ENCODE data around the gene ZBTB38. TPM values are rescaled to one million over a fixed set of nuclear protein-coding genes. Genes with fewer than 3 reads are reported as not detected.
A peak's percentile ranks its signal among the peaks of the same experiment; 100 is the strongest.

Gene ZBTB38
- total and polyA plus RNA-seq, 2 of the 13 experiments (the other 11 are each of a cell fraction or from before 2014, with no cell fraction given): 26.8 to 51.7 TPM

- TF ChIP-seq HMGXB4 (CRISPR knock-in tag; IDR thresholded peaks at IDR 0.05; ENCODE audit: borderline replicate concordance in 1 of 2, low read depth in 1 of 2): no peak
- no peak for TF ChIP-seq RARG (CRISPR knock-in tag; IDR thresholded peaks at IDR 0.05; ENCODE audit: low read depth)
- no peak for TF ChIP-seq ZNF619 (CRISPR knock-in tag; IDR thresholded peaks at IDR 0.05)
- no peak for TF ChIP-seq POLR2AphosphoS2 (IDR thresholded peaks at IDR 0.05; ENCODE audit: low read depth, low read length)
- TF ChIP-seq TCF7 (IDR thresholded peaks at IDR 0.05; ENCODE audit: low read depth): peak; percentile 87
- no peak for TF ChIP-seq FOXP1 (IDR thresholded peaks at IDR 0.05)
- TF ChIP-seq FOXP1 (CRISPR knock-in tag; IDR thresholded peaks at IDR 0.05): no peak
- TF ChIP-seq, protein P1, sequence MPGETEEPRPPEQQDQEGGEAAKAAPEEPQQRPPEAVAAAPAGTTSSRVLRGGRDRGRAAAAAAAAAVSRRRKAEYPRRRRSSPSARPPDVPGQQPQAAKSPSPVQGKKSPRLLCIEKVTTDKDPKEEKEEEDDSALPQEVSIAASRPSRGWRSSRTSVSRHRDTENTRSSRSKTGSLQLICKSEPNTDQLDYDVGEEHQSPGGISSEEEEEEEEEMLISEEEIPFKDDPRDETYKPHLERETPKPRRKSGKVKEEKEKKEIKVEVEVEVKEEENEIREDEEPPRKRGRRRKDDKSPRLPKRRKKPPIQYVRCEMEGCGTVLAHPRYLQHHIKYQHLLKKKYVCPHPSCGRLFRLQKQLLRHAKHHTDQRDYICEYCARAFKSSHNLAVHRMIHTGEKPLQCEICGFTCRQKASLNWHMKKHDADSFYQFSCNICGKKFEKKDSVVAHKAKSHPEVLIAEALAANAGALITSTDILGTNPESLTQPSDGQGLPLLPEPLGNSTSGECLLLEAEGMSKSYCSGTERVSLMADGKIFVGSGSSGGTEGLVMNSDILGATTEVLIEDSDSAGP (CRISPR knock-in tag; IDR thresholded peaks at IDR 0.05; ENCODE audit: borderline replicate concordance): no peak
- no peak for TF ChIP-seq RFXANK (CRISPR knock-in tag; IDR thresholded peaks at IDR 0.05)
- no peak for TF ChIP-seq TARDBP (CRISPR knock-in tag; IDR thresholded peaks at IDR 0.05)
These were observed 35.9 kb upstream of the ZBTB38 start (continued) for GRCh38 chr3:141332416-141332815.

DNA sequence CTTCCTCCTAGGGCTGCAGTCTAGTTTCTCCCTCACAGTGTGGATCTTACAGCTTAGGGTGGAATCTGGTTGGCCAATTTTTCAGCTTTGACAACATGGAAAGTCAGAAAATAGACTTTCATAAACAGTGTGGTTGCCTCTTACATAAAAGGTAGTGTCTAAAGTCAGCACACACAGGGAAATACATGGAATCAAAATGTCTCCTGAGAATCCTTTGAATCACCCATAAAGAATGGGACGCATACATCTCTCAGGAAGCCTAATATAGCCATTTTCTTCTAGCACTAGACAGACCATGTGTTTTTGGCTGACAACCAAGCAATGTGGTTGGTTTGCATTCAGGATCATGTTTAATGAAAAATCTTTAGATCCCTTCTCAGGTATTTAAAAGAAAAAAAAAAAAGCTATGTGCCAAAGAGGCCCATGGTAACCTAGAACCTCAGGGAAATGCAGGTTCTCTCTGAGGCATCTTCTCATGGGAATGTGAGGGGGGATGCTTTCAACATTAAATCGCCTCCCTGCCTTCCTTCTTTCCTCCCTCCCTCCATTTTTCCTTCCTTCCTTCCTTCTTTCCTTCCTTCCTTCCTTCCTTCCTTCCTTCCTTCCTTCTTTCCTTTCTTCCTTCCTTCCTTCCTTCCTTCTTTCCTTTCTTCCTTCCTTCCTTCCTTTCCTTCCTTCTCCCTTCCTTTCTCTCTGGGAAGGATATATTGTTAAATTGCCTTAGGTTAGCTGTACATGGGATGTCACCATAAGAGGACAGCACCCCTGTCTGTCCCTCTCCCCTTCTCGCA is 34.3 kb upstream of the ZBTB38 start:
- Histone ChIP-seq H3K27me3 (ENCODE audit: control insufficient read depth in 1 of 2, insufficient read depth in 2 of 2, low read length in 2 of 2) (no peaks in the 10 kb centered on the region), H4K20me1 (ENCODE audit: insufficient read depth, low read length) (no peaks in the 10 kb centered on the region), H3K4me2 (ENCODE audit: low read depth, low read length) (no peak overlapping the region), H3K27ac (ENCODE audit: extremely low read length, insufficient read depth, low read length) (no peak overlapping the region), H3K9me3 (ENCODE audit: low read length) (no peaks in the 10 kb centered on the region), H3K4me3 (replicated peaks in 1 of 3; ENCODE audit: insufficient read depth in 1 of 3, low read depth in 2 of 3, low read length in 3 of 3) (no peak overlapping the region), H2AFZ (ENCODE audit: low read length) (no peak overlapping the region), H3K4me1 (ENCODE audit: insufficient read depth, low read length) (peaks cover 57% of the 10 kb centered on the region), H3K79me2 (ENCODE audit: insufficient read depth, low read length) (no peaks in the 10 kb centered on the region), H3K36me3 (replicated peaks in 1 of 2; ENCODE audit: control insufficient read depth in 1 of 2, insufficient read depth in 2 of 2, low read length in 2 of 2) (no peaks in the 10 kb centered on the region), H3K9ac (ENCODE audit: insufficient read depth, low read depth, low read length) (no peak overlapping the region)
- TF ChIP-seq MAZ (IDR thresholded peaks at IDR 0.05; ENCODE audit: borderline replicate concordance, low read depth, low read length): no peak
- TF ChIP-seq MAZ (CRISPR knock-in tag; IDR thresholded peaks at IDR 0.05; ENCODE audit: low read depth): no peak
- no peak for TF ChIP-seq ZNF205 (CRISPR knock-in tag; IDR thresholded peaks at IDR 0.05)
- WGBS (ENCODE audit: low lambda C conversion rate): 80% methylated on average over 3 of the region's 3 CpGs
- in situ Hi-C loops (cut with HindIII; ENCODE audit: extremely low pct_ligation_motif_present, low pct_unique_long_range_greater_than_20kb): no loop called here
- intact Hi-C loops (cut with micrococcal nuclease; ENCODE audit: unreplicated experiment): no loop called here
- BruUV-seq (replicated peaks): no TSS peak
- FAIRE-seq (no peak), DNase-seq (ENCODE audit: low spot score) (no peak), ATAC-seq (no peak)
- CTCF ChIA-PET (ENCODE audit: low intra/inter-chr PET ratio, low total read pairs): no interaction called here
- POLR2A ChIA-PET: no interaction called here

All from HepG2 (cell line).